Right atrium auricular region (tissue), 2 donors: ENCODE measurements around the gene LRIT3. TPM values are rescaled to one million over a fixed set of nuclear protein-coding genes. Genes with fewer than 3 reads are reported as not detected.

Source experiments
- DNase-seq: peaks from one replicate; pipeline ENCODE4 v3.0.0-alpha.2; 2019; ENCODE audit warnings: low spot score
- H3K27ac ChIP-seq, 2 donors: fragments of 200-600 bp; sonication (generic); 1 replicate in 1 of 2; 2 replicates in 1 of 2; pipeline ENCODE4 v1.5.1; 2016 to 2019
- H3K27me3 ChIP-seq, 2 donors: fragments of 200-600 bp; sonication (generic); one replicate each; pipeline versions ENCODE4 v1.5.1 to v1.6.0; 2017 to 2019
- H3K36me3 ChIP-seq: fragments of 200-600 bp; sonication (generic); one replicate; pipeline ENCODE4 v1.5.1; 2016
- H3K4me1 ChIP-seq, 2 donors: fragments of 200-600 bp; sonication (generic); one replicate each; pipeline versions ENCODE4 v1.5.1 to v1.6.0; 2017 to 2019
- H3K4me3 ChIP-seq, 2 donors: fragments of 200-600 bp; sonication (generic); 1 replicate in 1 of 2; 2 replicates in 1 of 2; pipeline ENCODE4 v1.5.1; 2017 to 2019; ENCODE audit warnings: mild to moderate bottlenecking in 1 of 2, moderate library complexity in 1 of 2
- H3K9me3 ChIP-seq, 2 donors: fragments of 200-600 bp; sonication (generic); one replicate each; pipeline ENCODE4 v1.5.1; 2019
- total RNA-seq, 2 donors: library from RNA; depleted of rRNA; stranded (reverse); fragments of >200 nt; gene quantifications; one replicate each; pipeline ENCODE4 v1.1.0, GENCODE V29; 2016
- TF ChIP-seq, protein P1 (sequence below), 2 donors: fragments of 200-600 bp; sonication (generic); IDR thresholded peaks; one replicate each; pipeline ENCODE4 v1.5.1; 2019; ENCODE audit warnings: antibody characterized with exemption in 2 of 2

Gene LRIT3
- total RNA-seq, 2 donors from 2014 or later: 0.12 TPM; not detected in 1

DNA sequence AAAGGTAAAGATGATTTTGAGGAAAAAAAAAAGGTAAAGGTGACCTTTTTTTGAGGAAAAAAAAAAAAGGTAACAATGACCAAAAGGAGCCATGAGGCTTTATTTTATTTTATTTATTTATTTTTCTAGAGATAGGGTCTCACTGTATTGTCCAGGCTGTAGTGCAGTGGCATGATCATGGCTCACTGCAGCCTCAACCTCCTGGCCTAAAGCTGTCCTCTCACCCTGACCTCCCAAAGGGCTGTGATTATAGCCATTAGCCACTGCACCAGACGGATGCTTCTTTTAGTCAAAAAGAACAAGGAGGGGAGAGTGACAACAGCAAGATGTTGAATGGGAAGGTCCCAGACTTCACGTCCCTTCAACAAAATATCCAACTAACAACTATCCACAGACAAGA, 30.4 kb downstream of the LRIT3 start:
- Histone ChIP-seq H3K4me3 (no peak overlapping the region), H3K27ac (no peak overlapping the region), H3K9me3 (no peaks in the 10 kb centered on the region), H3K36me3 (no peaks in the 10 kb centered on the region), H3K27me3 (no peaks in the 10 kb centered on the region), H3K4me1 (no peaks in the 10 kb centered on the region)
- TF ChIP-seq, protein P1, sequence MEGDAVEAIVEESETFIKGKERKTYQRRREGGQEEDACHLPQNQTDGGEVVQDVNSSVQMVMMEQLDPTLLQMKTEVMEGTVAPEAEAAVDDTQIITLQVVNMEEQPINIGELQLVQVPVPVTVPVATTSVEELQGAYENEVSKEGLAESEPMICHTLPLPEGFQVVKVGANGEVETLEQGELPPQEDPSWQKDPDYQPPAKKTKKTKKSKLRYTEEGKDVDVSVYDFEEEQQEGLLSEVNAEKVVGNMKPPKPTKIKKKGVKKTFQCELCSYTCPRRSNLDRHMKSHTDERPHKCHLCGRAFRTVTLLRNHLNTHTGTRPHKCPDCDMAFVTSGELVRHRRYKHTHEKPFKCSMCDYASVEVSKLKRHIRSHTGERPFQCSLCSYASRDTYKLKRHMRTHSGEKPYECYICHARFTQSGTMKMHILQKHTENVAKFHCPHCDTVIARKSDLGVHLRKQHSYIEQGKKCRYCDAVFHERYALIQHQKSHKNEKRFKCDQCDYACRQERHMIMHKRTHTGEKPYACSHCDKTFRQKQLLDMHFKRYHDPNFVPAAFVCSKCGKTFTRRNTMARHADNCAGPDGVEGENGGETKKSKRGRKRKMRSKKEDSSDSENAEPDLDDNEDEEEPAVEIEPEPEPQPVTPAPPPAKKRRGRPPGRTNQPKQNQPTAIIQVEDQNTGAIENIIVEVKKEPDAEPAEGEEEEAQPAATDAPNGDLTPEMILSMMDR (IDR thresholded peaks at IDR 0.05): no peak
- DNase-seq: no peak

DNA sequence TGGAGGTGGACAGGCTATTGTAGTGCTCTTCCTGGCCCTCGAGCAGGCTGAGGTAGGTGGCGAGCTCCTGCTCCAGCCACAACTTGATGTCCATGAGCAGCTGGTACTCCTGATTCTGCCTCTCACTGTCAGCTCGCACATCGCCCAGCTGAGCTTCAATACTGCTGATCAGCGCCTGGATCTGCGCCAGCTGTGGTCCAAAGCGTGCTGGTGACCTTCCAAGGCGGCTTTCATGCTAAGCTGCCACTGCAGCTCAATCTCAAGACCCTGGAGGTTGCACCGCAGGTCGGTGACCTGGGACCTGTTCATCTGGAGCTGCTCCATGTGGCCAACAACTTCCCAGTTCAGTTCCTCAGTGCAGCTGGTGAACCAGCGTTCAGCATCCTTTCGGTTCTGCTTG, 31.2 kb downstream of the LRIT3 start:
- Histone ChIP-seq H3K27ac (no peak overlapping the region), H3K9me3 (no peaks in the 10 kb centered on the region), H3K27me3 (no peaks in the 10 kb centered on the region), H3K4me1 (no peaks in the 10 kb centered on the region), H3K4me3 (no peak overlapping the region), H3K36me3 (no peaks in the 10 kb centered on the region)
- TF ChIP-seq, protein P1 (IDR thresholded peaks at IDR 0.05): no peak
- DNase-seq: no peak

DNA sequence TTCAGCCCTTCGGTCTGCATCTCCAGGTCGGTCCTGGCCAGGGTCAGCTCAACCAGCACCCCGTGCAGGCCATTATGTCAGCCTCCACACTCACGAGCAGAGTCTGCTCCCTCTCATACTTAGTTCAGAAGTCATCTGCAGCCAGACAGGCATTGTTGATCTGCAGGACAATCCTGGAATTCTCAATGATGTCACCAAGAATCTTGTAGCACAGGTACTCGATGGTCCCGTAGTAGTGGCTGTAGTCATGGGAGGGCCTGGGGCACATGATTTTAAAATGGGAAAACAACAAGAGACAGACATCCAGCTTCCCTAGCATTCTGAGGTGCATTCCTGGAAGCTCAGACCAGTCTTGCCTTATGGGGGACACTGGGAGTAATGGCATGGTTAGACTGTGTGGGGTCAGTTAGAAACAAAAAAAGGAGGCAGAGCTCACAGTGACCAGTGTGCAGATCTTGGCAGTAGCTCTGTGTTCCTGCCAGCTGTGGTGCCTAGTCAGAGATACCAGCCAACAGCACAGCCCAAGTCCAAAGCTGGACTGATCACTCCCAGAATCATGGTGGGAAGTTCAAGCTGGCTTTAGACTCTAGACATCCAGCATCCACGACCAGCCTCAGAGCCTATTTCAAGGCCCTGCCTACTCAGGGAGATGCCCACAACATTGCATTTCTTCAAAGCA, 31.9 kb downstream of the LRIT3 start:
- Histone ChIP-seq H3K4me1 (no peaks in the 10 kb centered on the region), H3K36me3 (no peaks in the 10 kb centered on the region), H3K27ac (no peak overlapping the region), H3K27me3 (no peaks in the 10 kb centered on the region), H3K4me3 (no peak overlapping the region), H3K9me3 (no peaks in the 10 kb centered on the region)
- TF ChIP-seq, protein P1 (IDR thresholded peaks at IDR 0.05): no peak
- no peak for DNase-seq

DNA sequence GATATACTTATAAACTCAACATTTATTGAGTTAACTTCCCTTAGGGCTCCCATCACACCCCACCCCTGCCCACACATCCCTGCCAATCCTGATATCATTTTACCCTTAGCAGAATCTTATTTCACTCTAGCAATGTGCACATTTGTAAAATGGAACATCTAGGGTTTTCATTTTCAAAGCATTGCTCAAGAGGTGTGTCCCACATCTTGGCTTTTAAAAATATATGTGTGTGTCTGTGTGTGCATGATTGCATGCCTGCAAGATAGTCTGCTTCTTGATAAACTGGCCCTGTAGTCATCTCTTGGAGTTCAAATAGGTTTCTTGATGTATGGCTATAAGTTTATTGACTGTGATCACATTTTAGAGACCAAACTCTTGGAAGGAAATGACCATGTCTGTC, 38.4 kb downstream of the LRIT3 start:
- H3K27ac ChIP-seq: no peak overlapping the region
- no peak for DNase-seq
- H3K4me1 ChIP-seq: no peaks in the 10 kb centered on the region
- no peaks in the 10 kb centered on the region for H3K9me3 ChIP-seq
- TF ChIP-seq, protein P1 (IDR thresholded peaks at IDR 0.05): no peak
- no peaks in the 10 kb centered on the region for H3K27me3 ChIP-seq
- H3K36me3 ChIP-seq: no peaks in the 10 kb centered on the region
- no peak overlapping the region for H3K4me3 ChIP-seq

DNA sequence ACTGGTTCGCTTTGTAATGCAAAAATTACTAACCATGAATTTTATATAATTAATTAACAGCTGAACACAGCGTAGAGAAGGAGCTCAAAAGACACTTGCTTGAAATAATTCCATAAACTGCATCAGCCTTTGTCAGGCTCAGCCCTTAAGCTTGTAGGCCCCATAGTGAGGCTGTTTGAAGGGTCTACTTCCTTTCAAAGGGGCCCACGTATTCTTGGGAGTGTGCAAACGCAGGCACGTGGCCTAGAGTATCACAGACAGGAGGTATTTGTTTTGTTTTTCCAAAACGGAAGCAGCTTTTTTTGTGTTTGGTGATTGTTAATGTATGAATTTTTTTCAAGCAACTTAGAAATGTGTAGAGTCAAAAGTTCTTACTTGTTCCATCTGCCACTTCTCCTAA, 39.2 kb downstream of the LRIT3 start:
- Histone ChIP-seq H3K36me3 (no peaks in the 10 kb centered on the region), H3K27ac (no peak overlapping the region), H3K4me1 (no peaks in the 10 kb centered on the region), H3K27me3 (no peaks in the 10 kb centered on the region), H3K9me3 (no peaks in the 10 kb centered on the region), H3K4me3 (no peak overlapping the region)
- TF ChIP-seq, protein P1 (IDR thresholded peaks at IDR 0.05): no peak
- no peak for DNase-seq

DNA sequence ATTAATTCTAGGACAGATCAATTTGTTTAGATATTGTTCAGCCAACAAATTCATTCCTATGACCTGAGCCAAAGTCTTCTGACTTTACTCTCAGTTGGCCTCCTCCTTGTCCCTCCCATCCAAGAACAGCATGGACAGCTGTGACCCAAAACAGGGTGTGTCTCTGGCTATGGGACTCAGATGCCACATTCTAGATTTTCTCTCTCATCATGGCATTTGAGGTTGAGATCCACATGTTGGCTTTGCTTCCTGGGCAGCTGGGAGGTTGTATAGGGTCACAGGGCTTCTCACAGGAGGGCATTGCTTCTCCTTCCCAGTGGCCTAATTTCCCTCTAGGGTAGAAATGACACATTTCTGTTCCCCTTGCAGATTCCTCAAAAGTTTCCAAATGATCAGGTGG, 42.2 kb downstream of the LRIT3 start:
- no peaks in the 10 kb centered on the region for H3K27me3 ChIP-seq
- no peaks in the 10 kb centered on the region for H3K36me3 ChIP-seq
- TF ChIP-seq, protein P1 (IDR thresholded peaks at IDR 0.05): no peak
- H3K9me3 ChIP-seq: no peaks in the 10 kb centered on the region
- no peak for DNase-seq
- no peak overlapping the region for H3K27ac ChIP-seq
- no peaks in the 10 kb centered on the region for H3K4me1 ChIP-seq
- no peak overlapping the region for H3K4me3 ChIP-seq
